ENCODE results near the gene CALB2.

Gene CALB2

DNA sequence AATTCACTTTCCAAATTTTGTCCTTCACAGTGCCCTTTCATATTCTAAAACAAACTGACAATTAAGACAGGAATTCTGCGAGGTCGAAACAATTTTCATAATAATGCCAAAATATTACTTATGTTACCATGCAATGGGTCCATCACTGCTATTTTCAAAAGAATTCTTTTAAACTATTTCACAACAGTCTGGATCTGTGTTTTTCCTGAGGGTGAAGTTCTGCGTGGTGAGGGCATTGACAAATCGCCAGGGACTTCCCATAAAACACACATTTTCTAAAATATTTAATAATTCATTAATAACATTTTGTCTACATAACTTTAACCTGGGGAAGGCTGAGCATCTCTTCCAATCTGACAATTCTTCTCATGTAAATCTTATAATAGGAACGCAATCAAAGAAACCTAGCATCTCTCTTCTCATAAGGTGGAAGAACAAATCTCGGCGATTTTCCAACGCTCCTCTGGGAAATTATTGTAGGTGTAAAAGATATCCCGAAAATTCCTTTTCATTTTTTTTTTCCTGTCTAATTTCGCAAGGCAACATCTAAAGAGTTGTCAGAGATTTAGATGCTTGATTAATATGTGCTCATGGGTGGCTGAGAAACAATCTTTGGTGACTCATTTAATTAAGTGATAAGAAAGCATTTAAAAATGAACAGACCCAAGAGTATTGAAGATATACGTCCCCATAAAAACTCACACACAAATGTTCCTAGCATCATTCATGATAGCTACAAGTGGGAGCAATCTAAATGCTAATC lies 41.5 kb downstream of the CALB2 start:
- DNase-seq = no peak

DNA sequence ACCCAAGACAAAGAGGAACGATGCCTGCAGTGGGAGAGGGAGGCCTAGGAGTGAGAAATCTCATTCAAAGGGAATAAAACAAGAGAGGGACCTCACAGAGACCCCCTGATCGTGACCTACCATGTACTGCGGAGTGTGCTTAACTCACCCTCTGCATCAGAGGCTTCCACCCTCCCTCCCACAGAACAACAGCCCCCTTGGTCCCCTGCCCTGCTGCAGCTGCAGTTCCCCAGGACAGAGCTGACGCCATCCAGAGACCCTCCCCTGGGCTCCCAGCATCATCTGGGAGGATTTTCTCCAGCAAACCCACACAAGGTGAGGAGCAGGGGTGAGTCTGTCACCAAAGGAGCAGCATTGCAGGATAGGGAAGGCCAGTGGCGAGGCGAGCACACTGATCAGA lies 43.5 kb downstream of the CALB2 start:
- DNase-seq = no peak

DNA sequence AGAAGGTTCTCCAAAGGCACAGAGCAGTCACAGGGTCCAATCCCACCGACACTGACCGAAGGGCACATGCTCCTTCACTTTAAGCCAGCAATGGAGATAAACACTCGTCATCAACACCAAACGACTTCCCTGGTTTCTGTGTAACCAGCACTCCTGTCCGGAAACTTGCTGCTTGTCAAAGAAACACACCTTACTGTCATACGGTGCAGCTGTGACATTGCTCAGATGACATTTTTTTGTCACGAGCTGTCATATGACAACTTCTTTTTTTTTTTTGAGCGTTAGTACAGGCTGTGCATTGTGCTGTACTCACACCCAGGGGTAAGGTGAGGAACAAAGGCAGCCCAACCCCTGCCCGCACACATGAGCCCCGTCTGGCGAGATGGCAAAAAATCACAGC lies 44.2 kb downstream of the CALB2 start:
- DNase-seq = no peak

DNA sequence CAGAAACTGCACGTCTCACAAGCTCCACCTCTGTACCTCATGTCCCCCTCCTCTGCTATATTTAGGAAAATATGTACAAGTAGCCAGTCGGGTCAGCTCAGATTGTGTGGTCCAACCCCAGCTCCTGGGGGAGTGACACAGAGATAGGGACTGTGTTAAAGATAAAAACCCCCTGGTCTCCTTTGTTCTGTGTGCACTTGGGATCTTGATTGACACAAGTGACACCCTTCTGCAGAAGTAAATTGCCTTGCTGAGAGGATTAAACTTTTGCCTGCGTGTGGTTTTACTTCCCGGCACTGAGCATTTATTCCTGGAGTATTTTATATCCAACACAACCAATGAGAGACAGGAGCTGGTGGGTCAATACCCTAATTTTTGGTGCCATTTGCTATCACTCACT lies 45.8 kb downstream of the CALB2 start:
- no peak for DNase-seq

DNA sequence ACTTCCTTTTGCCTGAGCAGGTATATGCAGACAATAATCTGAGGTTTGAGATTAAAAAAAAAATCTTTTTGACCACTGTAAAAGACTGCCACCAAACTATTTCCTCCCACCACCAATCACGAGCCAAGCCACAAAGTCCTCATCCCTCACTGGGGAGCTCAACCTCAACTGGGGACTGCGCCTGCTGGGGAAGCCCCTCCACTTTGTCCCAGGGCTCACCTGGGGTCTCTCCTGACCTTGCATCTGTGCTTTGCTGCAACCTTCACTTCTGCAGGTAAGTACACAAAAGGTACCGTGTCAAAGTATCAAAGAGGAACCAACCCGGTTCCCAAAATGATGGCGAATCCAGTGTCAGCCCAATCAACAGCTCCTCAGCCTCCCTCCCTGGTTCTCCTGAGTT lies 47.8 kb downstream of the CALB2 start:
- no peak for DNase-seq

DNA sequence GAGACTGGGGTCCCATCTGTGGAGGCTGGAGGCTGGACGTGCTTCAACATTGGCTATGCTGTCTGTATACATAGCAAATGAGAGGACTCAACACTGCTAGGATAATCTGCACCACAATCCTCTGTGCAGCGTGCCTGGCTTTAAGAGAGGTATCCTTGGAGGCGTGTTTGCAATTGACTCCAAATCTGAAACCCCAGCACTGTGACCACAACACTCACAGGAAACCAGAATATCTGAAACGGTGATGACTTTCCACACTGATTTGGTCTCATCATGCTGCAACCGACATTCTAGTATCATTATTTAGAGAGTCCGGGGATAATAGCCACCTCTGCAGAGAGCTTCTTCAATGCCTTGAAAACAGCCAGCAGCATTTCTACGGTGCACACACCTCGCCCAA lies 48.2 kb downstream of the CALB2 start:
- no peak for DNase-seq

DNA sequence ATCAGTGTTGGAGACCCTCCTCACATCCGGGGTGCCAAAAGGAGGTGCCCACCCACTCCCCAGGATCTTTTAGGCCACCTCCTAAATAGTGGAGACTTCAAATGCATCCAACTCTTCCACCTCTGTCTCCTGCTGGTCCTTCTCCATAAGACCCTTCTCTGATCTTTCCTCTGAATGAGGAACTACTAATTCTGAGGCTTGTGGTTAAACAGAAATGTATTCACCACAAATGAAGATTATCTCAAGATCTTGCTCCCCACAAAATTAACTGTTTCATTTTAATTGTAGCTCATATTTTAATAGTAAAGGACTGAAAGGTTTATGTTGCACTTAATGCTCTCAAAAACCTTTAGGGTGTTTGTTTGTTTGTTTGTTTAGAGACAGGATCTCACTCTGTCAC lies 49.2 kb downstream of the CALB2 start:
- no peak for DNase-seq

DNA sequence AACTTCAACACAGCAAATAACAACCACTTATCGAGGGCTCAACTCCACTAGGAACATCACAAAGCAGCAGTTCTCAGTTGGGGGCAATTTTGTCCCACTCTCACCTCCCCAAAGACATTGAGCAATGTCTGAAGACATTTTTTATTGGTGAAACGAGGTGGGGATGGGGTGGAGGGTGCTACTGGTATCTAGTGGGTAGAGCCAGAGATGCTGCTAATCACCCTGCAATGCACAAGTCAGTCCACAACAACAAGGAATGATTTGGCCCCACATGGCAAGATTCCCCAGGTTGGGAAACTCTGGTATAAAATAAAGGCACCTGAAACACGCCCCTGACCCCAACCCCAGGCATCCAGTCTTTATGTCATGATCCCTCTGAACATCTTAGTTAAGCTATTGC lies 50.0 kb downstream of the CALB2 start:
- no peak for DNase-seq

DNA sequence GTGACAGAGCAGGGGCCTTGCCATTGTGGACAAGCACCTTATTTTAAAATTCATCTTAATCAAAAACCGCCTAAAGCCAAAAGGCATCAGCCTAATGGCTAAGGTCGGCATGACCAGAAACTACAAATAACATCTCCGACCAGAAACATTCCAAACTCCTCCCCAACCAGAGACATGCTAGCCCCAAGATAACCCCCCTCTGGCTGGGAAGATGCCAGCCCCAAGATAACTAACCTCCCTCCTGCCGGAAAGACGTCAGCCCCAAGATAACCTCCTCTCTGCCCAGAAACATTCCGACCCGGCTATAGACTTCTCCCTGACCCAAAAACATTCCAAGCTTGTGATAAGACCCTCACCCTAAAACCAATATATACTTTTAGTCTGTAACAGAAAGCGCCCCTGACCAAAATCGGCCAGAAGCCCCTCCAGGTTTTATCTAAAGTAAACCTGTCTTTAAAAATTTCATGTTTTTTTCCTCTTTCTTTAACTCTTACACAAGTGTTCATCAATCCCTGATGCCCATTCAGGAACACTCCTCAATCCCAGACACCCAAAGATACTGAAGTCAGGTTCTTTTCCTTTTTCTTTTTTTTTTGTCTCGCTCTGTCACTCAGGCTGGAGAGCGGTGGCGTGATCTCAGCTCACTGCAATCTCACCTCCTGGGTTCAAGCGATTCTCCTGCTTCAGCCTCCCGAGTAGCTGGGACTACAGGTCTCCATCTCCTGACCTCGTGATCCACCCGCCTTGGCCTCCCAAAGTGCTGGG lies 50.7 kb downstream of the CALB2 start:
- DNase-seq = no peak

DNA sequence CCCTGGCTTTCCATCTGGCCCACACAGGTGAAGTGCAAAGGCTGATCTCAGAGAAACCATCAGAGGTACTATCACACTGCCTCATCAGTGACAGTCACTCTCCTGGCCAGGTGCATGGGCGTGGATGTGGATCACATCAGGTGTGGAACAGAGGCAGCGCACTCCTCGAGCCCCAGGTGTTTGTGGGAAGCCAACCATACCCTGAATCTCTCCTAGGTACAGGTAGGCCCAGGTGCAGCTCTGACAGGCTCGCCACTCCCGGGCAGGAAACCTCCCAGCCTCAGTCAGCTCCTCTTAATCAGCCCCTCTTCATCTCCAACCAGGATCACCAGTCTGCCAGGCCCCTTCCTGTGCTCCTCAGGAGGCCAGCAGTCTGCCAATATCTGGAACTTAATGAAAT lies 51.6 kb downstream of the CALB2 start:
- no peak for DNase-seq

DNA sequence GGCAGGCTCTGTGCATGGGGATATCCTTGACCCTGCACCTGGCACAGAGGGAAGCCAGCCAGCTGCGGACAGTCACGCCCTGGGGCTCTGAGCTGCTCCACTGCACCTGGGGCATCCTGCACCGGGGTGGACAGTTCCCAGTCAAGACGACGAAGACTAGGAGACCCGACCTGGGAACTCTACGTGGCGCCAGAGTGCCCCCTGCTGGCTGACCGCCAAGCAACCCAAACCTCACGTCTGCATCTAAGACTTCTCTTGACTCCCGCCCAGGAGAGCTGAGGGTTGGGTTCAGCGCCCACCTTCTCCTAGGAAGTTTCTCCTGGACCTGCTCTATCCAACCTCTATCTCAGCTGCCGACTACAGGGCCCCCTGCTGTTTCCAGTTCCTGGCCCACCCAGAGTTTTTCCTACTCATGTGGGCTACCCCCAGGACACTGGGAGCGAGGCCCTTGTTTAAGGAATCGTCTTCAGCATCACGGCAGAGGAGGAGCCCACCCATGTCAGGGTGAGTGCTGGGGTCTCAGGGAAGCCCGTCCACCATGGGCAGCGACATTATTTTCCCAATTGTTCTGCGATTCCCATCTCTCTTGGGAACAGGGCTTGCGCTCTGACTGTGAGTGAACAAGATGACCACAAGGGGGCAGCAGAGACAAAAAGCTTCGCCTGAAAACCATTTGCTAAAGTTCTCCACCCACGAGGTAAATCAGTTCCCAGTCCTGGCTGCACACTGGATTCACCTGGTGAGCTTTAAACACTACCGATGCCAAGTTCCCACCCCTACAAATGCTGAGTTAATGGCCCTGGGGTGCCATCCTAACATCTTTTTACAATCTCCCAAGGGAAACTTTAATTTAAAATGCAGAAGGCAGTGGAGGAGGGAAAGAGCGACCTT lies 54.0 kb downstream of the CALB2 start:
- peak; percentile 84 for DNase-seq

DNA sequence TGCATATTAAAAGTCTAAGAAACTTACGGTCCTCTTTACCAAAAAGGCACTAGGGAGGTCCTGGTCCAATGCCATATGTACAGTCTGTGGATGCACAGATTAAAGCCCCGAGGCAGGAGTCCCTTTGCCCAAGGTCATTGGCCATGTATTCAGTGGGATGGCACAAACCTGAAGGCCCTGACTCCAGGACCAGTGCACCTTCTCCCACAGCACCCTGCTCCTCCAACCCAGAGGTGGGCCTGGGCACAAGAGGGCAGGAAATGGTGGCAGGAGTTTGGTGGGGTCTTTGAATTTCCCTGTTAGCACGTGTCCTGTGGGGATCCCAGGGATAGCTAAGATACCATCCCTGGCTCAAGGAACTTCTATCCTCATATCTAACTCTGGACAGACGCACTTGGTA lies 54.8 kb downstream of the CALB2 start:
- DNase-seq = no peak

DNA sequence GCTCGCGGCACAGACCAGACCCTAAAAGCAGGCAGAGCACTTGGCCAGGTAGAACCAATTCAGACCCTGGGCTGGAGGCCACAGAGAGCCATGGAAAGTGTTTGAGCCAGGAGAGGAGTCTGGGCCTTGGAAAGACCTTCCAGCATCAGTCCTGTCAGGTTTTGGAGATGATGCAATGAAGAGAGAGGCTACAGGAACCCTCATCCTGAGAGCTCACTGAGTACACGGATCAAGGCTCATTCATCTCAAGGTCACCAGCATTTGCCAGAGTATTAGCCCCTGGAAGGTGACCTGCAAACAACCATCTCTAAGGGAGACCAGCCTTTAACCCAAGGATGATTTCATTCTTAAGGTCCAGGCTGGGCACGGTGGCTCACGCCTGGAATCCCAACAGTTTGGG lies 55.5 kb downstream of the CALB2 start:
- no peak for DNase-seq

DNA sequence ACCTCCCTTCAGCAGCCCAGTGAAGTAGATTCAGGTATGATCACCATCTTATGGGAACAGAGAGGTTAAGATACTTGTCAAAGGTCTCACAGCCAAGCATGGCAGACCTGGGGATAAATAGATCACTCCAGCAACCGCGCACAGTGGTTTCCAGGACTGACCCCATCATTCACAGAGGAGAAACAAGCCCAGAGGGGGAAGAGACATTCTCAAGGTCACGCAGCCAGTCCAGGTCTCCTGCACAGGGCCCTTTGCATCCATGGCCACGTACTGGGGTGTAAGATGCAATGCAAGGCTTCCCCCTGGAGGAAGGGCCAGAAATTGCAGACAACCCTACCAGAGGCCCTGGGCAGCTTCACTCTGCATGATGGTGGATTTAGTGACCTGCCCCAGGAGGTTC lies 63.4 kb downstream of the CALB2 start:
- DNase-seq = peak; percentile 59

DNA sequence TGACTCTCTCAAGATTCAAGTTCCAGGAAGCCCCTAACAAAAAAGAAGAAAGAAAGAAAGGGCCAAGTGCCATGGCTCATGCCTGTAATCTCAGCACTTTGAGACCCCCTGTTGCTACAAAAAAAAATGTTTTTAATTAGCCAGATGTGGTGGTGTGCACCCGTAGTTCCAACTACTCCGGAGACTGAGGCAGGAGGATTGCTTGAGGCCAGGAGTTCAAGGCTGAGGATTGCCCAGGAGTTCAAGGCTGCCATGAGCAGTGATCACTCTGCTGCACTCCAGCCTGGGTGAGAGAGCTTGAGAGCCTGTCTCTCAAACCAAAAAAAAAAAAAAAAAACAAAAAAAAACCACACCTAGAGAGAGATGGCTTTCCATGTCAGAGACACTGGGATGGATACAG lies 64.5 kb downstream of the CALB2 start:
- DNase-seq = no peak

DNA sequence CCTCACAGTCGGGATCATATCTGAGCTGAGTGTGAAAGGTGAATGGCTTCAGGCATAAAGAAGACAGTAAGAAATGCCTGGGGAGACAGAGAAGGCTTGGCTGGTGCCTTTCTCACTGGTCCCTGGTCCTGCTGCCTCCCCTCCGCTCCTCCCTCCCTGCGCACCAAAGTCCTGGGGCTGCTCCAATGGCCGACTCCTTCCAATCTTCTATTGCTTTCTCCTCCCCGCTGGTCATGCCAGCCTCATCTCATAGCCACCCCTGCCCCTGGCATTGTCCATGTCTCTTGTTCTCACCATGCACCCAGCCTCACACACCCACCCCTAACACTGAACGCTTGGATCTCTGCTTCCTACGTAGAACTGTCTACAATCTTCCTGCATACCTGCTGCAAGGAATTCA lies 65.3 kb downstream of the CALB2 start:
- no peak for DNase-seq

DNA sequence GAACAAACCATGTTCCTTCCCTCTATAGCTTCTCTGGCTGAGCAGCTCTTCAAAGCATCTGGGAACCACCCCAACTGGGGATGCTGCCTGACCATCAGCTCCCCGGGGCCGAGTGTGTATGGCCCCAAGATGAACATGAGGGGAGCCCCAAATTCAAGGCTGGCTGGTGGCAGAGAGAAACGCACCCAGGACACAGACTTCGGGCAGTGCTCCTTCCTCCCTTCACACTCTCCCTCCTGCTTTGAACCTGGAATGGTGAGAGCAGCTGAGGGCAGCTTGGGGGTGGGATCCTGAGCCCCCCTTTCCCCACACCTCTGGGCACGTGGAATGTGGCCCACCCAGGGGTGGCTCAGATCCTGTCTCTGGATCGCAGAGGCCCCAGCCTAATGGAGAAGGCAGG lies 66.1 kb downstream of the CALB2 start:
- no peak for DNase-seq

DNA sequence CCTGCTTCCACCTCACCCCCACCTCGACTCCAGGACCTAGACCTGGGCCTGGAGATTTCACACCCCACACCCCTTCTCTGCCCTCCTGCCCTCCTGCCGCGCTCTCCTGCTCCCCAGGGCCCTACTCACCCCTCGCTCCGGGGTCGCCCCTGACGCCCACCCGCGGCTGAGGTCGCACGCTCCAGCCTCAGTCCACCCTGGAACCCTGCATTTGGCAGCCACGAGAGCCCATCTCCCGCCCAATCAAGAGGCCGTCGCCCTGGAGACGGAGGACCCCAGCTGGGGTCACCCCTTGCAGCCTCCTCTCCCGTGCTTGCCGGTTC lies 67.2 kb downstream of the CALB2 start:
- no peak for DNase-seq

DNA sequence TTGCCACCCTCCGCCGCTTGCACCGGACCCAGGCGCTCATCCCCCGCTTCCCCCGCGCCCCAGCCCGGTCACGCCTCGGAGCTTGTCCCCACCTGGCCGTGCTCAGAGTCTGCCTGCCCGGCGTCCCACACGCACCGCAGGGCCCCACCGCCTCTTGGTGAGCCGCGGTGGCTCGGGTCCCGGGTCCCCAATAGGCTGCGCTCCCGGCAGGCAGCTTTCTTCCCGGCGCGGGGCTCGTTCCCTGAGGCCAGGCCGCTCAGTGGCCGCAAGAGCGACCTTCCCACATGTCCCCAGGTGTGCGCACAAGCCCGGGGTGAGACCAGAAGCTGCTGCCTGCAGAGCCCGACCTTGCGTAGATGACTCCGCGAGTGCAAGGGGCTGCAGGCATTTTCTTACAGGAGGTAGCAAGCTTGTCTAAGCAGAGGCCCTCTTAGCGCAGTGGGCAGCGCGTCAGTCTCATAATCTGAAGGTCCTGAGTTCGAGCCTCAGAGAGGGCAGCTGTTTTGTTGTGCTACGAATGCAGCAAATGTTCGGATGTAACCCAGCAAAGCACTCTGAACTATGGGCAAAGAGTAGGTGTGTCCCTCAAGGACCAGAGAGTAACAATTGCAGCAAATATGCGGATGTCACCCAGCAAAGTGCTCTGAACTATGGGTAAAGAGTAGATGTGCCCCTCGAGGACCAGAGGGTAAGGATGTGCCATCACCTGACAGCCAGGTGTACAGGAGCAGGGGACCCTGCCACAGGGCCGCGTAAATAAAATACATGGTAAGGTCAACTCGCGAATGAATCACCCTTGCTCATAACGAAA lies 67.8 kb downstream of the CALB2 start:
- DNase-seq = peak; percentile 89

DNA sequence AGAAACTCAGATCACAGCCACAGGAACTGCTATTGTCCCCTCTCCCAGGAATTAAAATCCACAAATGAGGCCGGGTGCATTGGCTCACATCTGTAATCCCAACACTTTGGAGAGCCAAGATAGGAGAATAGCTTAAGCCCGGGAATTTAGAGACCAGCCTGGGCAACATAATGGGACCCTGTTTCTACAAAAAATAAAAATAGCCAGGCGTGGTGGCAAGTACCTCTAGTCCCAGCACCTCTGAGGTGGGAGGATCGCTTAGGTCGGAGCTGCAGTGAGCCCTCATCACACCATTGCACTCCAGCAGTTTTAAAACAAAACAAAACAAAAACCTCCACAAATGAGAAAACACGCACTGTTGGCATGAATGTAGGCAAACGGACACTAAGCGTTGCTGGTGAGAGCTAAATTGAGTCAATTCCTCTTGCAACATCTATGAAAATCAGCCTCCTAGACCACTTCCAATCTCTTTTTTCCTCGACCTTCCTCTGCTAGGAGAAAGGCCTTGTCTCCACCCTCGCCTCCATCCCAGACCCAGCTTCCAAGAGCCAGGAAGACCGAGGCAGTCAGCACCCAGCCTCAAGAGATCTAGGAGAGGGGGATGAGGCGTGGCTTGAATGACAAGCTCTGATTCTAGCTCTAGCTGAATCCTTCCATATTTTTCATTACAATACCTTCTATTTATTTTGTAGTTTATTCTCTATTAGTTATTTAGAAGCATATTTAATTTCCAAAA lies 68.5 kb downstream of the CALB2 start:
- DNase-seq = no peak

DNA sequence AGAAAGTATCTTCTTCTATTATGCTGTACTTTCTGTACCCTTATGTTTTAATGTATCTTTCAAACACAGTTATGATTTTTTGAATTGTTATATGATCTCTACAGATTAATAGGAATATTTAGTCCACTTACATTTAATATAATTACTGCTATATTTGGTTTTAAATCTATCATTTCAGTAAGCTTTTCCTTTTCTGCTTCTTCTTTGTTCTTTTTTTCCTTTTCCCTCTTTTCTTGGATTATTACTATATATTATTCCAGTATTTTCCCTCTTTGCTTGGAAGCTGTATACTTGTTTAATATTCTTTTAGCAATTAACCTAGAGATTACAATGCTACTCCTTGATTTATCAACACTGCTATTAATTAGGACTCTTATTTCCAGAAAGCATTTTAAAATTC lies 69.9 kb downstream of the CALB2 start:
- no peak for DNase-seq

DNA sequence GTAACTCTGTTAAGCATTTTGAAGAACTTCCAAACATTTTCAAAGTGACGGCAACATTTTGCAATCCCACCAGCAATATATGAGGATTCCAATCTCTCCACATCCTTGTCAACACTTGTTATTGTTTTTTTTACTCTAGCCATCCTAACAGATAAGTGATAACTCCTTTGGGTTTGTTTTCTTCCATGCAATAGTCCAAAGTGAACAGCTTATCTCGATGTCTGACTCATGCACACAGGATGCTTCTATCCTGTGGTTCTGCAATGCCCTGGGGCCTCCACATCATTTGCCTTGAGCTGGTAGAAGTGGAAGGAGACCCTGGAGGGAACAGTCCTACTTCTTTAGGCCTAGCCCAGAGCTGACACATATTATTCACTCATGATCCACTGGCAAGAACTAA lies 70.4 kb downstream of the CALB2 start:
- DNase-seq = no peak
